Hepatocyte (in vitro differentiated cells): Measurements from ENCODE around the gene POU6F2. TPM values are rescaled to one million over a fixed set of nuclear protein-coding genes. Genes with fewer than 3 reads are reported as not detected.

Experiments used
- DNase-seq: peaks from one replicate; pipeline ENCODE4 v3.0.0-alpha.2; 2016; ENCODE audit warnings: low spot score
- H2AFZ ChIP-seq: fragments of 200-600 bp; sonication (generic); 2 replicates; pipeline ENCODE4 v1.6.0; 2016; ENCODE audit warnings: antibody characterized with exemption, mild to moderate bottlenecking
- H3K27ac ChIP-seq: fragments of 200-600 bp; sonication (generic); 2 replicates; pipeline ENCODE4 v1.5.1; 2016; ENCODE audit warnings: mild to moderate bottlenecking
- H3K27me3 ChIP-seq: fragments of 200-600 bp; sonication (generic); 2 replicates; pipeline ENCODE4 v1.6.1; 2016
- H3K36me3 ChIP-seq: fragments of 200-600 bp; sonication (generic); replicated peaks from 2 replicates; pipeline ENCODE4 v1.5.1; 2016; ENCODE audit warnings: low read depth; ENCODE audit not compliant: insufficient read depth
- H3K4me1 ChIP-seq: fragments of 200-600 bp; sonication (generic); 2 replicates; pipeline ENCODE4 v1.5.1; 2016; ENCODE audit warnings: mild to moderate bottlenecking, moderate library complexity; ENCODE audit not compliant: insufficient read depth
- H3K4me2 ChIP-seq: fragments of 200-600 bp; sonication (generic); 2 replicates; pipeline ENCODE4 v1.6.0; 2016
- H3K4me3 ChIP-seq: fragments of 200-600 bp; sonication (generic); 2 replicates; pipeline ENCODE4 v1.5.1; 2016; ENCODE audit warnings: mild to moderate bottlenecking
- H3K79me2 ChIP-seq: fragments of 200-600 bp; sonication (generic); 2 replicates; pipeline ENCODE4 v1.6.0; 2017; ENCODE audit warnings: mild to moderate bottlenecking
- H3K9me2 ChIP-seq: fragments of 200-600 bp; sonication (generic); replicated peaks from 2 replicates; pipeline ENCODE4 v1.6.0; 2017; ENCODE audit warnings: mild to moderate bottlenecking; ENCODE audit not compliant: insufficient read depth
- H3K9me3 ChIP-seq: fragments of 200-600 bp; sonication (generic); 2 replicates; pipeline ENCODE4 v1.5.1; 2016; ENCODE audit warnings: low read depth, mild to moderate bottlenecking
- H4K20me1 ChIP-seq: fragments of 200-600 bp; sonication (generic); 2 replicates; pipeline ENCODE4 v1.6.0; 2016; ENCODE audit warnings: mild to moderate bottlenecking; ENCODE audit not compliant: insufficient read depth, poor library complexity, severe bottlenecking
- EZH2 ChIP-seq: fragments of 200-600 bp; sonication (generic); IDR thresholded peaks from 2 replicates; pipeline ENCODE4 v1.6.1; 2016; ENCODE audit warnings: antibody characterized with exemption, mild to moderate bottlenecking, borderline replicate concordance
- EZH2phosphoT487 ChIP-seq: fragments of 200-600 bp; sonication (generic); IDR thresholded peaks from one replicate; pipeline ENCODE4 v1.6.1; 2018; ENCODE audit warnings: antibody characterized with exemption, mild to moderate bottlenecking, low read depth, moderate library complexity; ENCODE audit not compliant: unreplicated experiment, severe bottlenecking
- WGBS: methylation state at CpG from one replicate; pipeline ENCODE4 v1.1.6; 2016; ENCODE audit warnings: low lambda C conversion rate; ENCODE audit errors: missing lambda C conversion rate; 5-methylcytosine and 5-hydroxymethylcytosine counted together
- polyA plus RNA-seq: library from polyadenylated mRNA; unstranded; fragments of >200 nt; fragmentation: Nextera tagmentation; extraction: Ambion mirVana; gene quantifications from 2 replicates; pipeline ENCODE4 v1.2.1, GENCODE V29; 2016
- total RNA-seq: library from RNA; depleted of rRNA; stranded (reverse); fragments of >200 nt; gene quantifications from 2 replicates; pipeline ENCODE4 v1.2.3, GENCODE V29; 2014
- TF ChIP-seq, protein P1 (sequence below): fragments of 200-600 bp; sonication (generic); IDR thresholded peaks from 2 replicates; pipeline ENCODE4 v1.5.1; 2016; ENCODE audit warnings: antibody characterized with exemption, mild to moderate bottlenecking; ENCODE audit not compliant: poor library complexity

Gene POU6F2
- total and polyA plus RNA-seq, 2 experiments from 2014 or later, result 0.67 to 1.4 TPM

DNA sequence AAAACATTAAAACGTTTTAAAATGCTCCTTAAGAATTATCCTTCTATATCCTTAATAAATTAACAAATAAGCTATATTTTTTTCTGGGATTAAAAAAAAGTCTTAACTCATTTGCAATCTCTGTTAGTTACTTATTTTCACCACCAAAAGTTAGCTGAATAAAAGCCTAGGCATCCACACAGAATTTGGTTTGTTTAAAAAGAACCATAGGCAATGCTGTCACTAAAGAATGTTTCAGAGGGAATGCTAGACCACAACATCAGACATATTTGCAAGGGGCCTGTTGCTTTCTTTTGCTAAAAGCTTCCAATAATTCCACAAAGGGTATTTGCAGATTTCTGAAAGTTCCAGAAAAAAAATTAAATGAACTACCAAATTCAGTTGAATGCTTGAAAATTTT lies 244.2 kb downstream of the POU6F2 start:
- Histone ChIP-seq H3K4me1 (no peaks in the 10 kb centered on the region), H3K9me2 (no peaks in the 10 kb centered on the region), H2AFZ (no peak overlapping the region), H4K20me1 (no peaks in the 10 kb centered on the region), H3K4me2 (no peak overlapping the region), H3K79me2 (no peaks in the 10 kb centered on the region), H3K27ac (no peak overlapping the region), H3K27me3 (no peaks in the 10 kb centered on the region), H3K9me3 (no peaks in the 10 kb centered on the region), H3K36me3 (no peaks in the 10 kb centered on the region), H3K4me3 (no peak overlapping the region)
- DNase-seq, result no peak
- TF ChIP-seq, protein P1, sequence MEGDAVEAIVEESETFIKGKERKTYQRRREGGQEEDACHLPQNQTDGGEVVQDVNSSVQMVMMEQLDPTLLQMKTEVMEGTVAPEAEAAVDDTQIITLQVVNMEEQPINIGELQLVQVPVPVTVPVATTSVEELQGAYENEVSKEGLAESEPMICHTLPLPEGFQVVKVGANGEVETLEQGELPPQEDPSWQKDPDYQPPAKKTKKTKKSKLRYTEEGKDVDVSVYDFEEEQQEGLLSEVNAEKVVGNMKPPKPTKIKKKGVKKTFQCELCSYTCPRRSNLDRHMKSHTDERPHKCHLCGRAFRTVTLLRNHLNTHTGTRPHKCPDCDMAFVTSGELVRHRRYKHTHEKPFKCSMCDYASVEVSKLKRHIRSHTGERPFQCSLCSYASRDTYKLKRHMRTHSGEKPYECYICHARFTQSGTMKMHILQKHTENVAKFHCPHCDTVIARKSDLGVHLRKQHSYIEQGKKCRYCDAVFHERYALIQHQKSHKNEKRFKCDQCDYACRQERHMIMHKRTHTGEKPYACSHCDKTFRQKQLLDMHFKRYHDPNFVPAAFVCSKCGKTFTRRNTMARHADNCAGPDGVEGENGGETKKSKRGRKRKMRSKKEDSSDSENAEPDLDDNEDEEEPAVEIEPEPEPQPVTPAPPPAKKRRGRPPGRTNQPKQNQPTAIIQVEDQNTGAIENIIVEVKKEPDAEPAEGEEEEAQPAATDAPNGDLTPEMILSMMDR, result no peak
- TF ChIP-seq EZH2 (no peak), EZH2phosphoT487 (no peak)
- WGBS, result 72% methylated on average over 1 of the region's 1 CpG

DNA sequence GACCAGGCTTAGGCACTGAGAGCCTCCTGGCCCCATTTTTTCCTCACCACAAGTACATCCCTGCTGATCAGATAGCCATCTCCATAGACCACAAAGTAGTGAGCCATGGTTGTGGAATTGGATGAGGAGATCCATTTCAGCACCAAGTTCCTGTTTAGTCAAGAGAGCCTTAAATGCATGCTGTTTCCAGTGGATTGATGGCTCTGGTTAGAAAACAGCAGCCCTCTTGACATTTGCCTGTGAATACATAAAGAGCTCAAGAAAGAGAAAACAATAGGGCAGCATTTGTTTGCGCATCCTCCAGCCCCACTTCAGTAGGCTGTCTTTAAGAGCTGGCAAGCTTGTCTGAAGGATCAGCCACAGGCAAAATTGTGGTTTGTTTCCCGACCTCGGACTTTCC lies 251.2 kb downstream of the POU6F2 start:
- no peaks in the 10 kb centered on the region for H3K4me1 ChIP-seq
- H2AFZ ChIP-seq, result no peak overlapping the region
- H4K20me1 ChIP-seq, result no peaks in the 10 kb centered on the region
- no peaks in the 10 kb centered on the region for H3K9me2 ChIP-seq
- 52% methylated on average over 3 of the region's 3 CpGs for WGBS
- no peak for DNase-seq
- H3K9me3 ChIP-seq, result no peaks in the 10 kb centered on the region
- no peaks in the 10 kb centered on the region for H3K27me3 ChIP-seq
- no peak overlapping the region for H3K27ac ChIP-seq
- no peak overlapping the region for H3K4me2 ChIP-seq
- H3K79me2 ChIP-seq, result no peaks in the 10 kb centered on the region
- H3K4me3 ChIP-seq, result no peak overlapping the region
- TF ChIP-seq EZH2phosphoT487 (no peak), EZH2 (no peak)
- TF ChIP-seq, protein P1, result no peak
- H3K36me3 ChIP-seq, result no peaks in the 10 kb centered on the region

DNA sequence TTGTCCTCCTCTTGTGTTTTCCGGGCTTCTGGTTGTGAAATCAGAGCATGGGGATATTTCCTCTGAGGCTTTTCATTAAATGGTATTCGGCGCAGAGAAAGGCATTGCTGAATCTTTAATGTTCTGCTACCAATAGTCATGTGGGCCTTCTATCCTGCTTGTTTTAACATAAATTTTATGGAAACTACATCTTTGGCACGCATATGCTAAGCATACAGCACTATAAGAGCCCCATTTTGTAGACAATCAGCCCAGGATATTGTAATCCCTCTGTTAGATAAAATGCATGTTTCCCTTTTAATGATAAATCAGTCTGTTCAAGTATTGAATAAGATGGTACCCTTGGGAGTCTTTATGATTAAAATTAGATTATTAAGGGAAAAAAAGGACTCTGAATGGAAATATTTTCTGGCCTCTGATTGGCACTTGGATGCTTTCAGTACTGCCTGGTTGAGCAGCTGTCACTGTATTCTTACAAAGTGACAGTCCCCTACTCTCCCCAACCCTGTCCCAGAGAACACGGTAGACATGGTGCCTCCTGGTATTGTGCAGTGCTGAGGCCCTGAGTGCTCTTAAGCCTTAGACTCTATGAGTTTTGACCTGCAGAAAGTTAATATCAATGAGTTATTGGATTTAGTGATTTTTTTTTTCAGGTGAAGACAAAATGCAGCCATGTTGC lies 256.3 kb downstream of the POU6F2 start:
- WGBS, result 92% methylated on average over 5 of the region's 5 CpGs
- H3K4me2 ChIP-seq, result no peak overlapping the region
- DNase-seq, result no peak
- H3K9me3 ChIP-seq, result no peaks in the 10 kb centered on the region
- H3K27me3 ChIP-seq, result no peaks in the 10 kb centered on the region
- no peaks in the 10 kb centered on the region for H3K36me3 ChIP-seq
- H3K4me1 ChIP-seq, result no peaks in the 10 kb centered on the region
- no peak overlapping the region for H3K27ac ChIP-seq
- H3K79me2 ChIP-seq, result no peaks in the 10 kb centered on the region
- TF ChIP-seq EZH2phosphoT487, result no peak
- TF ChIP-seq, protein P1, result no peak
- TF ChIP-seq EZH2, result no peak
- H3K4me3 ChIP-seq, result no peak overlapping the region
- no peak overlapping the region for H2AFZ ChIP-seq
- H4K20me1 ChIP-seq, result no peaks in the 10 kb centered on the region
- H3K9me2 ChIP-seq, result no peaks in the 10 kb centered on the region
